ENCODE results near the gene RAB11A.

DNA sequence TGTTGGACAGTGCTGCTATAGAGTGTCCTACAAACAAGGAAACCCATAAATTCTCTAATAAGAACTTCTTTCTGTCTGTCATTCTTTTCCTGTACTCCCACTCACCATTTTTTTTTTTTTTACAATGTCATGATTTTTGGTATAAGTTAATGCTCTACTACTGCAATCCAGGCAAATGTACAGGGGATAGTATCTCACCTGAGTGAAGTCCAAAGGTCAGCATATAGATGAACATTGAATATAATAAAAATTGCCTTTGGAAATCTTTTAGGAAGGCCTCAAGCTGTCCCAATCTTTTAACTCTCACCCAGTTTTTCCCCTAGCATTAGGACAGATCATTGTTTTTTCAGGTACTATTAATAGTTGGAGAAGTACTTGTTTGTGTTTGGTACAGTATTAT lies 21.3 kb upstream of the RAB11A start:
- TF ChIP-seq ZNF232 (CRISPR knock-in tag; IDR thresholded peaks at IDR 0.05) (no peak), ZNF274 (IDR thresholded peaks at IDR 0.05; ENCODE audit: borderline replicate concordance, low read depth, low read length) (no peak)

All from K562 (cell line).